K562 (cell line): ENCODE measurements around the gene VARS1. TPM values are rescaled to one million over a fixed set of nuclear protein-coding genes. Genes with fewer than 3 reads are reported as not detected.

Experiments used
- ATAC-seq: fragments of 200-7000 bp; cut with Tn5 transposase; 3 replicates; pipeline ENCODE4 v1.9.1; 2020; ENCODE audit warnings: moderate library complexity
- BruUV-seq: library from RNA; stranded (reverse); fragments of 400-500 nt; replicated peaks from 2 replicates; lab custom pipeline; 2021; lab: Mats Ljungman, UMichigan
- CTCF ChIA-PET: fragments of 300-600 bp; formaldehyde crosslinking; extraction: SDS; loops from one replicate; lab custom pipeline; 2021; ENCODE audit warnings: low intra/inter-chr PET ratio; lab: Yijun Ruan, JAX
- POLR2A ChIA-PET: fragments of 300-600, 350-650 bp; sonication (Branson Sonifier 250); formaldehyde crosslinking; extraction: SDS; loops from one replicate; lab custom pipeline; 2021; ENCODE audit warnings: antibody characterized with exemption, inconsistent platforms; lab: Yijun Ruan, JAX
- DNase-seq, 4 experiments: peaks; one replicate each; pipeline versions ENCODE4 v3.0.0 to v3.0.0-alpha.2; 2011 to 2018; ENCODE audit warnings: low spot score in 3 of 4, mixed read lengths in 3 of 4; ENCODE audit errors: extremely low read depth in 1 of 4
- FAIRE-seq: peaks from 2 replicates; lab custom pipeline; 2011; peaks lifted over from hg19 to GRCh38; lab: Jason Lieb, UNC
- H2AFZ ChIP-seq: 2 replicates; pipeline ENCODE4 v1.6.0; 2011; ENCODE audit warnings: low read depth, low read length, control low read depth, inconsistent platforms
- H3K27ac ChIP-seq: fragments of 200-600 bp; 3 replicates; pipeline ENCODE4 v1.8.0; 2011; ENCODE audit warnings: low read depth, mild to moderate bottlenecking, control low read depth, inconsistent platforms, low read length, moderate library complexity, mixed read lengths; ENCODE audit errors: extremely low read depth
- H3K27me3 ChIP-seq, 2 experiments: fragments of 300-600 bp in 1 of 2; 2 replicates in 1 of 2; 3 replicates in 1 of 2; pipeline versions ENCODE4 v1.6.0 to v1.8.0; 2011; ENCODE audit warnings: inconsistent platforms in 2 of 2, low read length in 2 of 2, mild to moderate bottlenecking in 1 of 2, mixed read lengths in 1 of 2, moderate library complexity in 1 of 2; ENCODE audit not compliant: control insufficient read depth in 2 of 2, insufficient read depth in 2 of 2
- H3K36me3 ChIP-seq: fragments of 300-600 bp; 3 replicates; pipeline ENCODE4 v1.8.0; 2011; ENCODE audit warnings: mild to moderate bottlenecking, low read length, inconsistent platforms; ENCODE audit not compliant: control insufficient read depth, insufficient read depth
- H3K4me1 ChIP-seq, 2 experiments: fragments of 200-600 bp in 1 of 2; replicated peaks in 1 of 2; 2 replicates in 1 of 2; 3 replicates in 1 of 2; pipeline versions ENCODE4 v1.5.1 to v1.8.0; 2011; ENCODE audit warnings: inconsistent platforms in 2 of 2, low read length in 2 of 2, mild to moderate bottlenecking in 1 of 2, mixed read lengths in 1 of 2, moderate library complexity in 1 of 2; ENCODE audit not compliant: control insufficient read depth in 2 of 2, insufficient read depth in 2 of 2
- H3K4me2 ChIP-seq: 2 replicates; pipeline ENCODE4 v1.6.1; 2011; ENCODE audit warnings: low read length, control low read depth, inconsistent platforms, mixed read lengths; ENCODE audit not compliant: insufficient read depth
- H3K4me3 ChIP-seq: fragments of 200-600 bp; sonication (generic), shearing (Covaris generic); 2 replicates; pipeline ENCODE4 v1.5.1; 2016; ENCODE audit warnings: control low read depth, inconsistent platforms
- H3K79me2 ChIP-seq: fragments of 200-600 bp; 3 replicates; pipeline ENCODE4 v1.8.0; 2011; ENCODE audit warnings: low read length, inconsistent platforms; ENCODE audit not compliant: control insufficient read depth, insufficient read depth
- H3K9ac ChIP-seq, 2 experiments: 2 replicates each; pipeline versions ENCODE4 v1.6.0 to v1.6.1; 2011; ENCODE audit warnings: low read depth in 2 of 2, low read length in 2 of 2, control low read depth in 1 of 2, inconsistent platforms in 1 of 2, mild to moderate bottlenecking in 1 of 2, mixed read lengths in 1 of 2; ENCODE audit not compliant: insufficient read depth in 1 of 2
- H3K9me1 ChIP-seq: one replicate; pipeline ENCODE4 v1.6.0; 2011; ENCODE audit warnings: inconsistent platforms, mild to moderate bottlenecking, low read length, moderate library complexity; ENCODE audit not compliant: control insufficient read depth, insufficient read depth
- H3K9me3 ChIP-seq: replicated peaks from 2 replicates; pipeline ENCODE4 v1.5.1; 2011; ENCODE audit warnings: low read depth, low read length, inconsistent platforms; ENCODE audit not compliant: control insufficient read depth, insufficient read depth
- H4K20me1 ChIP-seq: replicated peaks from 2 replicates; pipeline ENCODE4 v1.6.1; 2011; ENCODE audit warnings: low read length, inconsistent platforms, mixed read lengths; ENCODE audit not compliant: control insufficient read depth, insufficient read depth
- HNRNPH1 ChIP-seq: fragments of 200-400 bp; formaldehyde crosslinking; optimal IDR thresholded peaks from 2 replicates; pipeline ENCODE3; 2017; ENCODE audit warnings: low read depth, mild to moderate bottlenecking, low read length, moderate library complexity
- JUN ChIP-seq, 2 experiments: sonication (generic) in 1 of 2; formaldehyde crosslinking in 1 of 2; IDR thresholded peaks; 2 replicates each; pipeline versions ENCODE4 v1.6.1 to v1.8.0; 2012 to 2022; ENCODE audit warnings: borderline replicate concordance in 2 of 2, mild to moderate bottlenecking in 2 of 2, improper control_type of control experiment in 1 of 2, low read depth in 1 of 2, low read length in 1 of 2, missing genetic modification reagents in 1 of 2
- NCOA4 ChIP-seq: fragments of 450-650 bp; IDR thresholded peaks from 2 replicates; pipeline ENCODE4 v1.6.1; 2018; ENCODE audit warnings: mild to moderate bottlenecking; ENCODE audit not compliant: partially characterized antibody
- PTRF ChIP-seq: fragments of 450-650 bp; IDR thresholded peaks from 2 replicates; pipeline ENCODE4 v1.6.1; 2016; ENCODE audit warnings: mild to moderate bottlenecking, missing genetic modification characterization, missing compliant biosample characterization
- ZNF384 ChIP-seq: IDR thresholded peaks from 2 replicates; pipeline ENCODE4 v1.6.1; 2012; ENCODE audit warnings: low read depth, low read length, improper control_type of control experiment
- ZNF407 ChIP-seq: fragments of 450-650 bp; IDR thresholded peaks from 2 replicates; pipeline ENCODE4 v1.6.1; 2016; ENCODE audit warnings: low read depth
- ZNF512 ChIP-seq: IDR thresholded peaks from 2 replicates; pipeline ENCODE4 v1.6.1; 2016; ENCODE audit warnings: missing genetic modification characterization, missing compliant biosample characterization
- WGBS: fragments of 100-300 bp; shearing (Covaris generic); methylation state at CpG from one replicate; pipeline ENCODE4 v1.1.6; 2016; ENCODE audit warnings: low coverage, mixed read lengths; ENCODE audit not compliant: insufficient coverage; ENCODE audit errors: missing lambda C conversion rate; 5-methylcytosine and 5-hydroxymethylcytosine counted together
- in situ Hi-C: fragments of 300-500 bp; cut with MboI; formaldehyde crosslinking; loops from 4 replicates; pipeline ENCODE4 v1.15.0; 2018; ENCODE audit warnings: inconsistent platforms, mixed read lengths
- intact Hi-C: fragments of 100-400 bp; cut with micrococcal nuclease; formaldehyde crosslinking; loops from 2 replicates; pipeline ENCODE4 v1.14.2; 2022
- polyA plus RNA-seq, 8 experiments: library from polyadenylated mRNA; depleted of rRNA in 4 of 8; stranded (reverse) in 5 of 8; unstranded in 3 of 8; fragments of >200 nt; fragmentation: Nextera tagmentation in 2 of 8; fragmentation: Illumina TruSeq in 1 of 8; extraction: Ambion mirVana in 2 of 8; extraction: Trizol in 1 of 8; gene quantifications; 2 replicates each; pipeline versions ENCODE4 v1.2.1 to v1.2.3, GENCODE V29; 2011 to 2014; ENCODE audit warnings: inconsistent platforms in 1 of 8, missing spikeins in 1 of 8
- total RNA-seq, 7 experiments: library from RNA; depleted of rRNA in 6 of 7; stranded (reverse); fragments of >200 nt in 6 of 7; fragmentation: Illumina TruSeq in 2 of 7; extraction: Trizol in 2 of 7; gene quantifications; 2 replicates each; pipeline versions ENCODE4 v1.2.1 to v1.2.3, GENCODE V29; 2011 to 2021; ENCODE audit warnings: low replicate concordance in 1 of 7

The VARS1 gene
- total and polyA plus RNA-seq, 9 of the 15 experiments (the other 6 are each of a cell fraction or from before 2014, with no cell fraction given), result 2.9 to 488 (median 130) TPM

DNA sequence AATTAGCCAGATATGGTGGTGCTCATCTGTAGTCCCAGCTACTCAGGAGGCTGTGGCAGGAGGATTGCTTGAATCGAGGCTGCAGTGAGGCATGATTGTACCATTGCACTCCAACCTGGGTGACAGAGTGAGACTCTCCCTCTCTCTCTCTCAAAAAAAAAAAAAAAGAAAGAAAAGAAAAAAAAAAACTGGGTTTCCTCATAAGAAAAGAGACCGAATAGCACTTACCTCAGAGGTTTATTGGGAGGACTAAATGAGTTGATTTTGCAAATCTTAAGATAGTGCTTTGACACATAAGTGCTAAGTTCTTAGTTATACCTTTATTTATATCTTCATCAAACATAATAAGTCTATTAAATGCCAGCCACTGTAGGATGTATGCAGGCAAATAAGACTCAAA lies 24.7 kb downstream of the VARS1 start:
- TF ChIP-seq ZNF512, result no peak
- TF ChIP-seq PTRF (tag), result no peak
- no peak for TF ChIP-seq HNRNPH1
- TF ChIP-seq NCOA4, result no peak
- TF ChIP-seq ZNF407, result 0 out of 2 replicates have a peak, but pooled peaks have one; percentile 8
- peak; percentile 83; the same call in 1 of the 2 replicates for TF ChIP-seq ZNF384
- no peak for TF ChIP-seq JUN (IDR thresholded peaks at IDR 0.05; ENCODE audit: borderline replicate concordance, low read depth, low read length)
- TF ChIP-seq JUN (CRISPR knock-in tag; IDR thresholded peaks at IDR 0.05; ENCODE audit: borderline replicate concordance), result no peak
- ATAC-seq (no peak), FAIRE-seq (no peak), DNase-seq (no peak)
- no peak overlapping the region for H3K4me3 ChIP-seq
- no peak overlapping the region for H3K4me2 ChIP-seq
- no peaks in the 10 kb centered on the region for H3K36me3 ChIP-seq
- in situ Hi-C loops, result no loop called here
- H2AFZ ChIP-seq, result 0 out of 2 replicates have a peak overlapping the region, but pooled peaks have one; percentile 1
- H3K79me2 ChIP-seq, result no peaks in the 10 kb centered on the region
- ChIA-PET CTCF (interaction anchor here (0.8 to 2.9 kb wide), 3 partner anchors 42 to 90 kb away, joined by 5 to 35 read pairs (median 18); partner anchors contain the start of genes DDAH2 and LY6G5C), POLR2A (interaction anchor here (0.5 to 5.9 kb wide), 19 partner anchors 10 to 185 kb away, joined by 3 to 75 read pairs (median 4); partner anchors contain the start of genes BAG6, HSPA1A, HSPA1B and HSPA1L)
- H4K20me1 ChIP-seq, result no peaks in the 10 kb centered on the region
- H3K27ac ChIP-seq, result peak overlapping the region; percentile 11; the same call in 1 of the 3 replicates
- BruUV-seq, result no TSS peak
- H3K27me3 ChIP-seq, result no peaks in the 10 kb centered on the region
- no peak overlapping the region for H3K9ac ChIP-seq
- intact Hi-C loops, result loop anchor here (10.0 kb wide), 1 partner anchor 226 kb away; the partner anchor contains the start of genes ATP6V1G2, DDX39B and NFKBIL1
- peaks cover 4% of the 10 kb centered on the region for H3K9me1 ChIP-seq
- peaks cover 34 to 73% of the 10 kb centered on the region in 2 experiments for H3K4me1 ChIP-seq
- WGBS, result 41% methylated on average over 2 of the region's 2 CpGs
- no peaks in the 10 kb centered on the region for H3K9me3 ChIP-seq
